ENCODE measurements around the gene SV2C.
A peak's percentile ranks its signal among the peaks of the same experiment; 100 is the strongest.
"Not testable (repeated sequence)": the region's sequence is repeated elsewhere in the genome, so short reads cannot be mapped to it uniquely, and the experiment has no call there.

SV2C gene

GRCh38 chr5:76204713-76205112 is 121.5 kb downstream of the SV2C start:
- no peak for DNase-seq

DNA sequence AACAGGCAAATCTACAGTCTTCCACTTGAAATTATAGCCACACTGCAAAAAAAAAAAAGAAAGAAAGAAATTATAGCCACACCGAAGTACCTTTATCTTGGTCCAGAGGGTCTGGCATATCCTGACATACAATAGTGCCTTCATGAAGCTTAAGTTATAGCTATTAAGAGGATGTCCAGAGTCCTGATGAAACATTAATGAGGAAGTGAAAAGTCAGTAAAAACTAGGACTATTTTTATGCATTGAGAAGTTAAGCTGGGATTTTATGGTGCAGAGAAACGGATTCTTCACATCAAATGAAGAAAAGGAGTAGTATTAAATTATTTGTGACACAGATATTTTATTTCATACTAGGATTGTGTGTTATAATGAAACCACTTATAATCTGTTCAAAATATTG is 123.9 kb downstream of the SV2C start:
- DNase-seq = no peak

DNA sequence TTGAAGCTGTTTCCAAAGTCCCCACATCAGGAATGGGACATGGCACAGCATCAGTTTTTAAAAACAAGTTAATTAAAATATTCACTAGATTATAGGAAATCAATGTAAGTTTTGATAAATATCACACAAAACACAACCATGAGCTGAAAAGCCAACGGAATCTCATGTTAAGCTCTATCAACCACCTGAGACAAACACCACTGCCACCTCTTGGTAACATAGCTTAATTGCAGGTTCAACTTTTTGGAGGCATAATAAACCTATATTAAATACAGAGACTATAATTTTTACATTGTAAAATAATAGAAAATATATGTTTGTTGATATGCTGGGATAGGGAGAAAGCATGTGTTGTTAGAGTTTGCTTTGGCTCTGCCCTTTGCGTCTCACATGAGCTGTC is 126.1 kb downstream of the SV2C start:
- DNase-seq = no peak

- DNase-seq = no peak
These were observed 127.8 kb downstream of the SV2C start for GRCh38 chr5:76210946-76211345.

DNA sequence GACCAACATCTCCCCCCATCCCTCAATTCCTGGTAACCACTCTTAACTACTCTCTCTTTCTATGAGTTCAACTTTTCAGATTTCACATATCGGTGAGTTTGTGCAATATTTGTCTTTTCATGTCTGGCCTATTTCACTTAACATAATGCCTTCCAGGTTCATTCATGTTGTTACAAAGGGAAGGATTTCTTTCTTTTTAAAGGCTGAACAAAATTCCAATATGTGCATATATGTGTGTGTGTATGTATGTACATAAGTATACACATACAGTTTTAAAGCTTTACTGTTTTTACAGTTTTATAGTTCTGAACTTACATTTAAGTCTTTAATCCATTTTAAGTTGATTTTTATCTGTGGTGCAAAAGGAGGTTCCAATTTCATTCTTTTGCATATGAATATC is 130.7 kb downstream of the SV2C start:
- no peak for DNase-seq

DNA sequence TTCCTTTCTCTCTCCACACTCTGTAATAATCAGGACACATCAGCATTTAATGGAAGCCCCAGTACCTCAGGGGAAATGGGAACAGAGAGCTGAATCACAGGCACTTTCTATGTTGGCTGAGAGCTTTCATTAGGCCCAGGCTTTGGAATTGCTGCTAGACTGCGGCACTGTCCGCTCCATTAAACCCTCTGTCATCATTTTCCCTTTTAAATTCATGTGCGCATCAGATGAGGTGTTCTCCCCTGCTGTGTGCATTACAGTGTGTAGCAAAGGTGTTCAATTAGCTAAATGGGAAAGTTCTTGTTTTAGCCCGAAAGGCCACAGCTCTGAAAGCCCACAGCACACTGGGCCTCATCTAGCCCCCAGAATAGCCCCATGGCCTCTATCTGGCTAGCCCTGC is 133.6 kb downstream of the SV2C start:
- no peak for DNase-seq

DNA sequence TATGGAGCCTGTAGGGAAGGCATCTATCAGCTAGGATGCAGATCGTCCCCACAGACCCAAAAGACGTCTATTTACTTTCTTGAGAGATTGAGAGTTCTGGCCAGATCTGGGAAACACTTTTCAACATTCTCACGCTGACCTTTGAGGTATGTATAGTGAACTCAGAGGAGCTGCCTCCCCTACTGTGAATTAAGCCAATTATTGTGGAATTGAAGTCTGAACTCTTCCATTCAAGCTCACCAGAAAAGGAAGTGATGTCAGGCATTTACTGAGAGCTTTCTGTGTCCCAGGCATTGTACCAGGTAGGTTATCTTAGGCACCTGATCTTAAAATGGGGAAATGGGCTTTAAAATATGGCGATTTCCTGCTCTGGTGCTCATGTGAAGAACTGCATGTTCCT is 136.5 kb downstream of the SV2C start:
- no peak for DNase-seq

DNA sequence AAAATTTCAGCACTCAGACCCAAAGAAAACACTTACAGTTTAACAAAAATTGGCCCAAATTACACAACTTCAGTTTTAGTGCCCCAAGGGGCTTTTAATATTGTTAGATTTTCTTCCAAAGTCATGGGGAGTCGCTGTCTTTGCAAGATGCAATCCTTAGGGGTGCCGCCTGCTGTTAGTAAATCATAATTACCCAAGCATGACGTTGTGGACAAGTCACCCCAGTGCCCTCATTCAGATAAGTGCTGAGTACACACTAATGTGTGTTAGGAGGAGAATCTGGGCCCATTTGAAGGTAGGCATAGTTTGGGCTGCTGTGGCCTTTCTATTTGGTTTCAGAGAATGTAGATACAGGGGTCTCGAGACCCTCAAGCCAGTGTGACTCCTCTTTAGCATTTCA is 138.1 kb downstream of the SV2C start:
- DNase-seq = no peak

- no peak for DNase-seq
These were observed 139.1 kb downstream of the SV2C start for GRCh38 chr5:76222318-76222717.

GRCh38 chr5:76223696-76224095 is 140.5 kb downstream of the SV2C start:
- no peak for DNase-seq

DNA sequence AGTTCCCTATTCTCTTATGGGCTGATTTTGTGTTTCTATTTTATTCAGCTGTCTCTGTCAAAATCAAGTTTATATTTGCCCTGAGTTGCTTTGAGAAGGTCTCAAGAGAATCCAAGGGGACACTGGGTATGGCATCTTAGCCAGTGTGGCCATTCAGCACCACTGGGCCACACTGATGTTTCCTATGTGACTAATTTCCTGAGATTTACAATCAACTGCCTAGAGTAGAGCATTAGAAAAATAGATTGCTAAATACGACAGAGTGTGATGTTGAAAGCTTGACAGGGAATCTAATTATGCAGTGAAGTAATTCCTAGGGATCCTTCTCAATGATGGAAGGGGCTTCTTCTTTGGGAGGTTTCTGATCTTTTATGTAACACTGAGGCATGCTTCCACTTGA is 141.7 kb downstream of the SV2C start:
- DNase-seq = no peak

DNA sequence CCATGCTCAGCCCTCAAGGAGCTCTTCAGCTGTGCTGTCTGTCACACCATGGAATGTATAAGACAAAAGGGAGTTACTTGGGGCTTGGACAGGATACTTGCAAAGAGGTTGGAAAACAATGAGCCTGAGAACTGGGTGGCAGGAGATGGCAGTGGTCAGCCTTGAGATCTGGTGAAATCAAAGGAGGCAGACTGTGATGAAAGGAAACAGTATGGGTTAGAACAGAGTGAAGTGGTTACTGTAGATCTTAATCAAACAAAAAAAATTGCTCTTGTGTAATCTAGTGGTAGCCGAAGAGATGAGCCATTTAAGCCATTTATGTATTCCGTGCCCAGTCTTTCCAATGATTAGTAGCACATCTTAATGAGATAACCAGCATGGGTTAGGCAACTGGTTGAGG is 142.2 kb downstream of the SV2C start:
- DNase-seq = no peak

DNA sequence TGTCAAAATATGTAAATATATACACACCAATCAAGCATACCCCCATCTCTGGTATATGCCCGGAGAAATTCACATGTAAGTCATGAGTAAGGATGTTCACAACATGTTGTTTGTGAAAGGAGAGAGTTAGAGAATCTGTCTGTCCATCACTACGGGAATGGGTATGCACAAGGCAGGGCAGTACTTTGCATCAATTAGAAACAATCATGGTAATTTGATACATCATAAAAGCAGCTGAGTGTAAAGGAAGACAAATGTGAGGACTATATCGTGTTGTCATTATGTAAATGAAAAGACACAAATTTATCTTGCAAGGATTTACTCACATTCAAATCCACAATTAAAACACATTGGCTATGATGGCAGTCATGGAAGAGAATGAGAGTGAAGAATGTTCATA is 146.7 kb downstream of the SV2C start:
- no peak for DNase-seq

- DNase-seq = no peak
These were observed 147.6 kb downstream of the SV2C start for GRCh38 chr5:76230711-76231285.

- no peak for DNase-seq
These were observed 151.5 kb downstream of the SV2C start for GRCh38 chr5:76234665-76235064.

GRCh38 chr5:76236684-76237083 is 153.5 kb downstream of the SV2C start:
- no peak for DNase-seq

DNA sequence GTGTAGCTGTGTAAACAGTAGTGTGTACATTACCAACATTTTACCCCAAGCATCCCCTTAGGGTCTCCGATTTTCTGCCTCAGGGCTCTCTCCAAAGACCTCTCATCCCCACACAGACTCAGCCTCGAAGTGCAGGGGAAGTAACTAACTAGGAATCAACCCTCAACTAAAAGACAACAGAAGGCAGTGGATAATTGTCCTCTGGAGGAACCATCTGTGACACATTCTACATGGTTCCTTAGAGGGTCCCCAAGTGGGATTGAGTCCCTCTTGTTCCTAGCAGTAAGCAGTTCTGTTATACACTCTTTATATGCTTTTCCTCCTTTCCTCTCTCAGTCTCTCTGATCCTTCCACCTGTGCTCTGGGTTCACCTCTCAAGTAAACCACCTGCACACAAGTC is 157.2 kb downstream of the SV2C start:
- DNase-seq = no peak

DNA sequence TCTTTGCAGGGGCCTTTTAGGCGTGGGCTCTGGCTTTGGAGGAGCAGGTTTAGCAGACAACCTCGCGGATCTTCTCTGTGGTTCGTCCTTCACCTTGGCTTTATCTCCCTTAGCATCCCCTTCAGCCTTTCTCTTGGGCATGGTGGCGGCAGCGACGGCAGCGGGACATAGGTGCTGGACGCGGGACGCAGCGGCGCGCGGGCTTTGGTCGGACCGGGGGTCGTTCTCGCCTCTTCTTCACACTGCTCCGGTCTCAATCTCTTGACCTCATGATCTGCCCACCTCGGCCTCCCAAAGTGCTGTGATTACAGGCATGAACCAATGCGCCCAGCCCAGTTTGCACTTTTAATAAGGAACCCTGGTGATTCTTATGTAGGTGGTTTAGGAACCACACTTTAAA is 159.0 kb downstream of the SV2C start:
- DNase-seq = not testable (repeated sequence)

- no peak for DNase-seq
These were observed 162.4 kb downstream of the SV2C start for GRCh38 chr5:76245590-76245989.

GRCh38 chr5:76249621-76250020 is 166.4 kb downstream of the SV2C start:
- no peak for DNase-seq

DNA sequence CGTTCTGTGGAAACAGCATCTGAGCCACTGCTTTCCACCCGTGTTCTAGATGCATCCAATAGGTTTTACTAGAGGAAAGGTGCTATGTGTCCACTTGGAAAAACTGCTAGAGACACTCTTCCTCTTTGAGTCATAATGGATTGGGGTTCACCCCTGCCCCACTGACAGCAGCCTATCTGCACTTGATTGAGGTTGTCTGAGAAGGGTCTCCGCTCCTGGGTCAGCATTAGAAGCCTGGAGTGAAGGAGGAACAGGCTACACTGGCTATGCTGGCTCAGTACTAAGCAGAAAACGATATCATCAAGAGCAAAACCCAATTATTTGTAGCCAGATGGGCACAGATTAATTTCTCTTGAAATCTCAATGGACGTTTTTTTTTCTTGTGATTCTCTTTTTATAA is 167.3 kb downstream of the SV2C start:
- no peak for DNase-seq

GRCh38 chr5:76251656-76252055 is 168.5 kb downstream of the SV2C start:
- DNase-seq = no peak

DNA sequence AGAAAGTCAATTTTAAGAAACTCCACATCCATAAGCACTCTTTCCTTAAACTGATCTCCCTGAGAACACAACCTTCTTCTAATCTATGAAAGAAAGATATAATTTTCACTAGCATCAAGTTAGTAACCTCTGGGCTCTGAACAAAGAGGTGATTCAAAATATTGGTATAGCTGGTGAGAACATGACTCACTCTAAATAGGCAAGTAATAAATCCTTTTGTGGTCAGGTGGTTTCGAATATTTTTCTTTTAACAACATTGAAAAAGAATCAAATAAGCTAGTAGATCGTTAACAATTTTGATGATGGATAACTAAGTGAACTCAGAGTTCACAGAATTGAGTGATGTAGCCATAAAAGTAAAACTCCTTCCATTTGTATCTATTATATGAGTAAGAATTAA is 169.3 kb downstream of the SV2C start:
- DNase-seq = no peak

- DNase-seq = peak; percentile 55
These were observed 173.1 kb downstream of the SV2C start for GRCh38 chr5:76256116-76256889.

DNA sequence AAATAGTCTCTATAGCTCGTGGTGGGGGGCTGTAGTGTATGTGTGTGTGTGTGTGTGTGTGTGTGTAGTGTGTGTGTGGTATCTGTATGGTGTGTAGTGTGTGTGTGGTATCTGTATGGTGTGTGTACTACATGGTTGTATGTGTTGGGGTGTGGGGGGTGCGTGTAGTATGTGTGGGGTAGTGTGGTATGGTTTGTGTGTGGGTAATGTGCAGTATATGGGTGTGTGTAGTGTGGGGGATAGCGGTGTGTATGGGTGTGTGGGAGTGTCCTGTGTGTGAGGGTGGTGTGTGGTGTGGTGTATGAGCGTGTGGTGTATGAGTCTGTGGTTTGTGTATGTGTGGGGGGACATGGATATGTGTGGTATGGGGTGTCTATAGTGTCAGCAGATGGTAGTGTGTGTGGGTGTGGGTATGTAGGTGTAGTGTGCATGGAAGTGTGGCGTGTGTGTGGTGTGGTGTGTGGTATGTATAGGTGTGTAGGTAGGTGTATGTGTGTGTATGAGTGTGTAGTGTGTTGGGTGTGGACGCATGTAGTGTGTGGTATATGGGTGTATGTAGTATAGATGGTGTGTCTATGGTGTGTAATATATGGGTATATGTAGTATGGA is 174.1 kb downstream of the SV2C start:
- no peak for DNase-seq

Measured in EL (cell line).